ENCODE measurements around the gene KCNK3.

DNA sequence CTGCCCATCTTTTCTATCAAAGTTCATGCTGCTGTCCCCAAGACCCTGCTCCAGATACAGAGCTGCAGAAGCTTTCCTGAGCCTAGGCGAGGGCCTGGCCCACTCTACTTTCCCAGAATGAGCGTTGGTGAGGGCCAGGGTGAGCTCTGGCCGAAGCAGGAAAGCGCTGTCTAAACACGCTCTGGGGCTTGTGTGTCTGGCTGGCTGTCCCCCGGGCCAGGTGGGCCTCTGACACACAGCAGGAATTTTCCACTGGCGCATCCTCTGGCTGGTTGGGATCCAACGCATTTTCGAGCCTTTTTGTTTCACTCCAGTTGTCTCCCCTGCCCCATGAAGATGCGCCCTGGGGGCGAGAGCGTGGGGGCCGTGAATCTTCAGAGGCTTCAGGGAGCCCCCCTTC is 17.8 kb upstream of the KCNK3 start:
- TF ChIP-seq EZH2 (IDR thresholded peaks at IDR 0.05; ENCODE audit: borderline replicate concordance, low read depth, low read length, severe bottlenecking) (no peak), POLR2A (IDR thresholded peaks at IDR 0.05; ENCODE audit: low read depth, low read length) (no peak), MYC (IDR thresholded peaks at IDR 0.05; ENCODE audit: low read depth, low read length) (no peak)
- TF ChIP-seq, protein P1, sequence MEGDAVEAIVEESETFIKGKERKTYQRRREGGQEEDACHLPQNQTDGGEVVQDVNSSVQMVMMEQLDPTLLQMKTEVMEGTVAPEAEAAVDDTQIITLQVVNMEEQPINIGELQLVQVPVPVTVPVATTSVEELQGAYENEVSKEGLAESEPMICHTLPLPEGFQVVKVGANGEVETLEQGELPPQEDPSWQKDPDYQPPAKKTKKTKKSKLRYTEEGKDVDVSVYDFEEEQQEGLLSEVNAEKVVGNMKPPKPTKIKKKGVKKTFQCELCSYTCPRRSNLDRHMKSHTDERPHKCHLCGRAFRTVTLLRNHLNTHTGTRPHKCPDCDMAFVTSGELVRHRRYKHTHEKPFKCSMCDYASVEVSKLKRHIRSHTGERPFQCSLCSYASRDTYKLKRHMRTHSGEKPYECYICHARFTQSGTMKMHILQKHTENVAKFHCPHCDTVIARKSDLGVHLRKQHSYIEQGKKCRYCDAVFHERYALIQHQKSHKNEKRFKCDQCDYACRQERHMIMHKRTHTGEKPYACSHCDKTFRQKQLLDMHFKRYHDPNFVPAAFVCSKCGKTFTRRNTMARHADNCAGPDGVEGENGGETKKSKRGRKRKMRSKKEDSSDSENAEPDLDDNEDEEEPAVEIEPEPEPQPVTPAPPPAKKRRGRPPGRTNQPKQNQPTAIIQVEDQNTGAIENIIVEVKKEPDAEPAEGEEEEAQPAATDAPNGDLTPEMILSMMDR (IDR thresholded peaks at IDR 0.05; ENCODE audit: extremely low read depth in 1 of 2, insufficient read depth in 1 of 2, low read depth in 1 of 2, low read length in 2 of 2): no peak

Measured in endothelial cell of umbilical vein (primary cell).